GM18517 (cell line): ENCODE measurements around the gene FOXO1.

ENCODE experiments used
- ATAC-seq: cut with Tn5 transposase; IDR thresholded peaks from one replicate; pipeline ENCODE4 v1.9.1; 2021; ENCODE audit warnings: mild to moderate bottlenecking, moderate library complexity; ENCODE audit not compliant: unreplicated experiment

FOXO1 gene

GRCh38 chr13:40517486-40518480 lies 148.7 kb downstream of the FOXO1 start:
- peak; percentile 87 for ATAC-seq

GRCh38 chr13:40515702-40516101 lies 150.7 kb downstream of the FOXO1 start:
- no peak for ATAC-seq

GRCh38 chr13:40514802-40515201 lies 151.6 kb downstream of the FOXO1 start:
- no peak for ATAC-seq

GRCh38 chr13:40509876-40510275 lies 156.6 kb downstream of the FOXO1 start:
- ATAC-seq: no peak

- ATAC-seq: no peak
Measured at GRCh38 chr13:40508767-40509342, 157.6 kb downstream of the FOXO1 start.

GRCh38 chr13:40508127-40508526 lies 158.3 kb downstream of the FOXO1 start:
- ATAC-seq: no peak

GRCh38 chr13:40506592-40507446 lies 159.6 kb downstream of the FOXO1 start:
- ATAC-seq: no peak
